HepG2 (cell line): ENCODE measurements around the gene LSM2. TPM values are rescaled to one million over a fixed set of nuclear protein-coding genes. Genes with fewer than 3 reads are reported as not detected.

ENCODE experiments used
- HHEX ChIP-seq: IDR thresholded peaks from 2 replicates; pipeline ENCODE4 v1.6.1; 2016; ENCODE audit warnings: control low read depth
- HNF4A ChIP-seq: sonication (generic); formaldehyde crosslinking; IDR thresholded peaks from 2 replicates; pipeline ENCODE4 v1.4.0; 2020; ENCODE audit warnings: missing genetic modification reagents
- MBD4 ChIP-seq: IDR thresholded peaks from 2 replicates; pipeline ENCODE4 v1.6.1; 2012; ENCODE audit warnings: low read length, inconsistent platforms, borderline replicate concordance
- POLR2AphosphoS5 ChIP-seq: IDR thresholded peaks from 2 replicates; pipeline ENCODE4 v1.6.1; 2012; ENCODE audit warnings: low read depth, low read length
- REXO4 ChIP-seq: sonication (generic); formaldehyde crosslinking; IDR thresholded peaks from 2 replicates; pipeline ENCODE4 v1.8.0; 2022; ENCODE audit warnings: missing genetic modification reagents, mild to moderate bottlenecking, borderline replicate concordance
- RFX1 ChIP-seq: fragments of 450-650 bp; IDR thresholded peaks from 2 replicates; pipeline ENCODE4 v1.6.1; 2017
- SMYD3 ChIP-seq: sonication (generic); formaldehyde crosslinking; IDR thresholded peaks from 2 replicates; pipeline ENCODE4 v1.8.1; 2023; ENCODE audit warnings: mild to moderate bottlenecking, missing genetic modification reagents
- TBX3 ChIP-seq: fragments of 450-650 bp; IDR thresholded peaks from 2 replicates; pipeline ENCODE4 v1.6.1; 2017; ENCODE audit warnings: antibody characterized with exemption, mild to moderate bottlenecking, inconsistent platforms, borderline replicate concordance
- TRIM24 ChIP-seq: sonication (generic); formaldehyde crosslinking; IDR thresholded peaks from 2 replicates; pipeline ENCODE4 v1.8.0; 2022; ENCODE audit warnings: mild to moderate bottlenecking, missing genetic modification reagents
- ZKSCAN5 ChIP-seq: sonication (generic); formaldehyde crosslinking; IDR thresholded peaks from 2 replicates; pipeline ENCODE4 v1.5.1; 2020; ENCODE audit warnings: mild to moderate bottlenecking, missing genetic modification reagents
- ZMYM2 ChIP-seq: sonication (generic); formaldehyde crosslinking; IDR thresholded peaks from 2 replicates; pipeline ENCODE4 v1.8.0; 2022; ENCODE audit warnings: mild to moderate bottlenecking, missing genetic modification reagents
- ZNF816 ChIP-seq: sonication (generic); formaldehyde crosslinking; IDR thresholded peaks from 2 replicates; pipeline ENCODE4 v1.8.0; 2022; ENCODE audit warnings: missing genetic modification reagents, mild to moderate bottlenecking, borderline replicate concordance
- polyA plus RNA-seq, 8 experiments: library from polyadenylated mRNA; depleted of rRNA in 3 of 8; stranded (reverse) in 7 of 8; unstranded in 1 of 8; fragments of >200 nt; fragmentation: Illumina TruSeq in 4 of 8; extraction: Trizol in 4 of 8; gene quantifications; 2 replicates each; pipeline versions ENCODE4 v1.2.1 to v1.2.3, GENCODE V29; 2011 to 2016; ENCODE audit warnings: low read depth in 4 of 8, missing spikeins in 1 of 8, mixed read lengths in 1 of 8; ENCODE audit not compliant: insufficient read depth in 1 of 8
- total RNA-seq, 5 experiments: library from RNA; depleted of rRNA; stranded (reverse); fragments of >200 nt; fragmentation: Illumina TruSeq; extraction: Trizol; gene quantifications; 2 replicates each; pipeline ENCODE4 v1.2.3, GENCODE V29; 2016; ENCODE audit warnings: low read depth in 1 of 5
- TF ChIP-seq, protein P1 (sequence below): IDR thresholded peaks from 2 replicates; pipeline ENCODE4 v1.6.1; 2012; ENCODE audit warnings: low read length, improper control_type of control experiment
- TF ChIP-seq, protein P2 (sequence below): sonication (generic); formaldehyde crosslinking; IDR thresholded peaks from 2 replicates; pipeline ENCODE4 v1.8.1; 2022; ENCODE audit warnings: mild to moderate bottlenecking, missing genetic modification reagents
- TF ChIP-seq, protein P3 (sequence below): IDR thresholded peaks from 2 replicates; pipeline ENCODE4 v1.4.0; 2020; ENCODE audit warnings: mild to moderate bottlenecking, missing genetic modification reagents
- TF ChIP-seq, protein P4 (sequence below), 2 experiments: fragments of 450-650 bp in 1 of 2; sonication (generic) in 1 of 2; formaldehyde crosslinking; IDR thresholded peaks; 2 replicates each; pipeline versions ENCODE4 v1.5.0 to v1.8.0; 2020 to 2022; ENCODE audit warnings: mild to moderate bottlenecking in 1 of 2, missing genetic modification reagents in 1 of 2
- TF ChIP-seq, protein P5 (sequence below): sonication (generic); formaldehyde crosslinking; IDR thresholded peaks from 2 replicates; pipeline ENCODE4 v1.5.0; 2020; ENCODE audit warnings: mild to moderate bottlenecking, missing genetic modification reagents

Gene LSM2
- total and polyA plus RNA-seq, 2 of the 13 experiments (the other 11 are each of a cell fraction or from before 2014, with no cell fraction given): 69.4 to 90.5 TPM

DNA sequence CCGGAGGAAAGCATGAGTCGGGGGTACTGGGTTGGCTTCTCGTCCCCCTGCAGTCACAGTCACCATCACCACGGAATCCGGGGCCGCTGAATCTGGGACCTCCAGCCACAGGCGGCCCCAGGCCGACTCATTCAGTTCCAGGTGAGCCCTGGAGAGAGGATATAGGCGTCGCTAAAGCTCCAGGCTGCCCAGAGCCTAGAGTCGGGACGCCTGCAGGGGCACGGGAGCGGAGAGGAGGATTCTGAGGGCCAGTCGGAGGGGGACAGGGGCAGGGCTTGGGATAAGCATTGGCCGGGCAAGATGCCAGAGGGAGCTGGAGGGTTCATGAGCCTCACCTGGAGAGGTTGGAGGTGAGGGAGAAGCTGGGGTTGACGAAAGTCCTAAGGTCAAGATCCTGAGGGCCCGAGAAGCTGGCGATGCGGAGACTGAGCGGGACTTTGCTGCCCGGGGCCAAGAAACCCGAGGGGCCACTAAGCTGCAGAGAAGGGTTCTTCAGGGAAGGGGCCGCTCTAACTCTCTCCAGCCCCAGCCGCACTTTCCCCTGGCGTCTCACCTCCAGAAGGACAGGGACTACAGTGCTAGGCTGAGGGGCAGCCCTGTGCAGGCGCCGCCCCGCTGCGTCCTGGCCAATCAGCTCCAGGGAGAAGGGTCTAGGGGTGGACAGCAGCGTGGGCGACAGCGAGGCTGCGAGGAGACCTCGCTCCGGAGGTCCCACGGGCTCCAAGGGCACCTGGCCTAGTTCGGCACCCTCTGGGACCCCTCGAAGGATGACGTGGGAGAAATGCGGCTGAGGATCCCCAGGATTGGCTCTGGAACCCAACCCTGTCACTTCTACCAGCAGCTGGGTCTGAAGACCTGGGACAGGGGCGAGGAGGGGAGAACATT, 40.6 kb downstream of the LSM2 start (continued):
- TF ChIP-seq HNF4A (CRISPR knock-in tag) (no peak), ZNF816 (CRISPR knock-in tag) (no peak), SMYD3 (no peak), RFX1 (no peak), POLR2AphosphoS5 (peak; percentile 88), ZMYM2 (no peak), REXO4 (CRISPR knock-in tag) (no peak), HHEX (no peak), TRIM24 (CRISPR knock-in tag) (no peak), TBX3 (no peak), MBD4 (no peak), ZKSCAN5 (CRISPR knock-in tag) (peak; percentile 98)
- TF ChIP-seq, protein P1, sequence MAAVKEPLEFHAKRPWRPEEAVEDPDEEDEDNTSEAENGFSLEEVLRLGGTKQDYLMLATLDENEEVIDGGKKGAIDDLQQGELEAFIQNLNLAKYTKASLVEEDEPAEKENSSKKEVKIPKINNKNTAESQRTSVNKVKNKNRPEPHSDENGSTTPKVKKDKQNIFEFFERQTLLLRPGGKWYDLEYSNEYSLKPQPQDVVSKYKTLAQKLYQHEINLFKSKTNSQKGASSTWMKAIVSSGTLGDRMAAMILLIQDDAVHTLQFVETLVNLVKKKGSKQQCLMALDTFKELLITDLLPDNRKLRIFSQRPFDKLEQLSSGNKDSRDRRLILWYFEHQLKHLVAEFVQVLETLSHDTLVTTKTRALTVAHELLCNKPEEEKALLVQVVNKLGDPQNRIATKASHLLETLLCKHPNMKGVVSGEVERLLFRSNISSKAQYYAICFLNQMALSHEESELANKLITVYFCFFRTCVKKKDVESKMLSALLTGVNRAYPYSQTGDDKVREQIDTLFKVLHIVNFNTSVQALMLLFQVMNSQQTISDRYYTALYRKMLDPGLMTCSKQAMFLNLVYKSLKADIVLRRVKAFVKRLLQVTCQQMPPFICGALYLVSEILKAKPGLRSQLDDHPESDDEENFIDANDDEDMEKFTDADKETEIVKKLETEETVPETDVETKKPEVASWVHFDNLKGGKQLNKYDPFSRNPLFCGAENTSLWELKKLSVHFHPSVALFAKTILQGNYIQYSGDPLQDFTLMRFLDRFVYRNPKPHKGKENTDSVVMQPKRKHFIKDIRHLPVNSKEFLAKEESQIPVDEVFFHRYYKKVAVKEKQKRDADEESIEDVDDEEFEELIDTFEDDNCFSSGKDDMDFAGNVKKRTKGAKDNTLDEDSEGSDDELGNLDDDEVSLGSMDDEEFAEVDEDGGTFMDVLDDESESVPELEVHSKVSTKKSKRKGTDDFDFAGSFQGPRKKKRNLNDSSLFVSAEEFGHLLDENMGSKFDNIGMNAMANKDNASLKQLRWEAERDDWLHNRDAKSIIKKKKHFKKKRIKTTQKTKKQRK: no peak
- TF ChIP-seq, protein P2, sequence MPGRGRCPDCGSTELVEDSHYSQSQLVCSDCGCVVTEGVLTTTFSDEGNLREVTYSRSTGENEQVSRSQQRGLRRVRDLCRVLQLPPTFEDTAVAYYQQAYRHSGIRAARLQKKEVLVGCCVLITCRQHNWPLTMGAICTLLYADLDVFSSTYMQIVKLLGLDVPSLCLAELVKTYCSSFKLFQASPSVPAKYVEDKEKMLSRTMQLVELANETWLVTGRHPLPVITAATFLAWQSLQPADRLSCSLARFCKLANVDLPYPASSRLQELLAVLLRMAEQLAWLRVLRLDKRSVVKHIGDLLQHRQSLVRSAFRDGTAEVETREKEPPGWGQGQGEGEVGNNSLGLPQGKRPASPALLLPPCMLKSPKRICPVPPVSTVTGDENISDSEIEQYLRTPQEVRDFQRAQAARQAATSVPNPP (CRISPR knock-in tag): no peak
- TF ChIP-seq, protein P3, sequence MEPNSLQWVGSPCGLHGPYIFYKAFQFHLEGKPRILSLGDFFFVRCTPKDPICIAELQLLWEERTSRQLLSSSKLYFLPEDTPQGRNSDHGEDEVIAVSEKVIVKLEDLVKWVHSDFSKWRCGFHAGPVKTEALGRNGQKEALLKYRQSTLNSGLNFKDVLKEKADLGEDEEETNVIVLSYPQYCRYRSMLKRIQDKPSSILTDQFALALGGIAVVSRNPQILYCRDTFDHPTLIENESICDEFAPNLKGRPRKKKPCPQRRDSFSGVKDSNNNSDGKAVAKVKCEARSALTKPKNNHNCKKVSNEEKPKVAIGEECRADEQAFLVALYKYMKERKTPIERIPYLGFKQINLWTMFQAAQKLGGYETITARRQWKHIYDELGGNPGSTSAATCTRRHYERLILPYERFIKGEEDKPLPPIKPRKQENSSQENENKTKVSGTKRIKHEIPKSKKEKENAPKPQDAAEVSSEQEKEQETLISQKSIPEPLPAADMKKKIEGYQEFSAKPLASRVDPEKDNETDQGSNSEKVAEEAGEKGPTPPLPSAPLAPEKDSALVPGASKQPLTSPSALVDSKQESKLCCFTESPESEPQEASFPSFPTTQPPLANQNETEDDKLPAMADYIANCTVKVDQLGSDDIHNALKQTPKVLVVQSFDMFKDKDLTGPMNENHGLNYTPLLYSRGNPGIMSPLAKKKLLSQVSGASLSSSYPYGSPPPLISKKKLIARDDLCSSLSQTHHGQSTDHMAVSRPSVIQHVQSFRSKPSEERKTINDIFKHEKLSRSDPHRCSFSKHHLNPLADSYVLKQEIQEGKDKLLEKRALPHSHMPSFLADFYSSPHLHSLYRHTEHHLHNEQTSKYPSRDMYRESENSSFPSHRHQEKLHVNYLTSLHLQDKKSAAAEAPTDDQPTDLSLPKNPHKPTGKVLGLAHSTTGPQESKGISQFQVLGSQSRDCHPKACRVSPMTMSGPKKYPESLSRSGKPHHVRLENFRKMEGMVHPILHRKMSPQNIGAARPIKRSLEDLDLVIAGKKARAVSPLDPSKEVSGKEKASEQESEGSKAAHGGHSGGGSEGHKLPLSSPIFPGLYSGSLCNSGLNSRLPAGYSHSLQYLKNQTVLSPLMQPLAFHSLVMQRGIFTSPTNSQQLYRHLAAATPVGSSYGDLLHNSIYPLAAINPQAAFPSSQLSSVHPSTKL (CRISPR knock-in tag): peak; percentile 44; the same call in 1 of the 2 replicates
- TF ChIP-seq, protein P4, sequence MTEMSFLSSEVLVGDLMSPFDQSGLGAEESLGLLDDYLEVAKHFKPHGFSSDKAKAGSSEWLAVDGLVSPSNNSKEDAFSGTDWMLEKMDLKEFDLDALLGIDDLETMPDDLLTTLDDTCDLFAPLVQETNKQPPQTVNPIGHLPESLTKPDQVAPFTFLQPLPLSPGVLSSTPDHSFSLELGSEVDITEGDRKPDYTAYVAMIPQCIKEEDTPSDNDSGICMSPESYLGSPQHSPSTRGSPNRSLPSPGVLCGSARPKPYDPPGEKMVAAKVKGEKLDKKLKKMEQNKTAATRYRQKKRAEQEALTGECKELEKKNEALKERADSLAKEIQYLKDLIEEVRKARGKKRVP (CRISPR knock-in tag; IDR thresholded peaks at IDR 0.05): peak in 1 of 2 experiments; percentile 18; a peak in 1 of 4 replicates
- TF ChIP-seq, protein P5, sequence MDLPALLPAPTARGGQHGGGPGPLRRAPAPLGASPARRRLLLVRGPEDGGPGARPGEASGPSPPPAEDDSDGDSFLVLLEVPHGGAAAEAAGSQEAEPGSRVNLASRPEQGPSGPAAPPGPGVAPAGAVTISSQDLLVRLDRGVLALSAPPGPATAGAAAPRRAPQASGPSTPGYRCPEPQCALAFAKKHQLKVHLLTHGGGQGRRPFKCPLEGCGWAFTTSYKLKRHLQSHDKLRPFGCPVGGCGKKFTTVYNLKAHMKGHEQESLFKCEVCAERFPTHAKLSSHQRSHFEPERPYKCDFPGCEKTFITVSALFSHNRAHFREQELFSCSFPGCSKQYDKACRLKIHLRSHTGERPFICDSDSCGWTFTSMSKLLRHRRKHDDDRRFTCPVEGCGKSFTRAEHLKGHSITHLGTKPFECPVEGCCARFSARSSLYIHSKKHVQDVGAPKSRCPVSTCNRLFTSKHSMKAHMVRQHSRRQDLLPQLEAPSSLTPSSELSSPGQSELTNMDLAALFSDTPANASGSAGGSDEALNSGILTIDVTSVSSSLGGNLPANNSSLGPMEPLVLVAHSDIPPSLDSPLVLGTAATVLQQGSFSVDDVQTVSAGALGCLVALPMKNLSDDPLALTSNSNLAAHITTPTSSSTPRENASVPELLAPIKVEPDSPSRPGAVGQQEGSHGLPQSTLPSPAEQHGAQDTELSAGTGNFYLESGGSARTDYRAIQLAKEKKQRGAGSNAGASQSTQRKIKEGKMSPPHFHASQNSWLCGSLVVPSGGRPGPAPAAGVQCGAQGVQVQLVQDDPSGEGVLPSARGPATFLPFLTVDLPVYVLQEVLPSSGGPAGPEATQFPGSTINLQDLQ (CRISPR knock-in tag): no peak
